SK-N-SH treated with all-trans-retinoic acid at 6 μM for 48 hours (cell line): Measurements from ENCODE around the gene ZC2HC1B.

Source experiments
- ATAC-seq: fragments of 200-7000 bp; cut with Tn5 transposase; 3 replicates; pipeline ENCODE4 v1.9.1; 2020; ENCODE audit warnings: mild to moderate bottlenecking, moderate library complexity
- ARNTL ChIP-seq: fragments of 450-650 bp; formaldehyde crosslinking; IDR thresholded peaks from 2 replicates; pipeline ENCODE4 v1.5.0; 2020; ENCODE audit warnings: low read depth, mild to moderate bottlenecking, moderate library complexity, borderline replicate concordance
- BACH2 ChIP-seq: fragments of 250-450 bp; sonication (Bioruptor Pico); IDR thresholded peaks from 2 replicates; pipeline ENCODE4 v1.9.0; 2021; ENCODE audit warnings: mild to moderate bottlenecking, borderline replicate concordance
- ESRRG ChIP-seq: fragments of 250-450 bp; sonication (Bioruptor Pico); IDR thresholded peaks from 2 replicates; pipeline ENCODE4 v1.6.1; 2021; ENCODE audit warnings: mild to moderate bottlenecking
- GLIS3 ChIP-seq: fragments of 250-450 bp; sonication (Bioruptor Pico); IDR thresholded peaks from 2 replicates; pipeline ENCODE4 v1.5.0; 2020; ENCODE audit warnings: mild to moderate bottlenecking, moderate library complexity
- ISL1 ChIP-seq: fragments of 250-450 bp; sonication (Bioruptor Pico); IDR thresholded peaks from 2 replicates; pipeline ENCODE4 v2.1.2; 2022; ENCODE audit warnings: mild to moderate bottlenecking, moderate library complexity
- OSR1 ChIP-seq: fragments of 250-450 bp; sonication (Bioruptor Pico); IDR thresholded peaks from 2 replicates; pipeline ENCODE4 v1.8.0; 2022; ENCODE audit warnings: moderate library complexity, mild to moderate bottlenecking, inconsistent platforms
- PATZ1 ChIP-seq: fragments of 250-450 bp; sonication (Bioruptor Pico); IDR thresholded peaks from 2 replicates; pipeline ENCODE4 v1.8.0; 2020; ENCODE audit warnings: mild to moderate bottlenecking, moderate library complexity, borderline replicate concordance
- PPARA ChIP-seq: fragments of 250-450 bp; sonication (Bioruptor Pico); IDR thresholded peaks from 2 replicates; pipeline ENCODE4 v1.5.0; 2020; ENCODE audit warnings: mild to moderate bottlenecking, borderline replicate concordance
- RARB ChIP-seq: fragments of 250-450 bp; sonication (Bioruptor Pico); IDR thresholded peaks from 2 replicates; pipeline ENCODE4 v1.8.0; 2021; ENCODE audit warnings: mild to moderate bottlenecking, moderate library complexity
- TOX ChIP-seq: fragments of 250-450 bp; sonication (Bioruptor Pico); IDR thresholded peaks from 2 replicates; pipeline ENCODE4 v1.8.0; 2021; ENCODE audit warnings: mild to moderate bottlenecking, moderate library complexity, borderline replicate concordance
- ZC3H10 ChIP-seq: fragments of 250-450 bp; sonication (Bioruptor Pico); IDR thresholded peaks from 2 replicates; pipeline ENCODE4 v1.5.1; 2021; ENCODE audit warnings: mild to moderate bottlenecking, moderate library complexity
- ZFP3 ChIP-seq: fragments of 250-450 bp; sonication (Bioruptor Pico); IDR thresholded peaks from 2 replicates; pipeline ENCODE4 v1.5.0; 2020; ENCODE audit warnings: mild to moderate bottlenecking, moderate library complexity
- ZFP30 ChIP-seq: fragments of 450-650 bp; formaldehyde crosslinking; IDR thresholded peaks from 2 replicates; pipeline ENCODE4 v1.5.0; 2022; ENCODE audit warnings: mild to moderate bottlenecking, moderate library complexity
- ZNF565 ChIP-seq: fragments of 450-650 bp; formaldehyde crosslinking; conservative IDR thresholded peaks from 2 replicates; pipeline ENCODE4 v1.5.0; 2020; ENCODE audit warnings: low read depth, mild to moderate bottlenecking, moderate library complexity
- ZNF70 ChIP-seq: fragments of 450-650 bp; formaldehyde crosslinking; IDR thresholded peaks from 2 replicates; pipeline ENCODE4 v1.5.0; 2020; ENCODE audit warnings: mild to moderate bottlenecking, moderate library complexity
- ZNF8 ChIP-seq: fragments of 450-650 bp; formaldehyde crosslinking; IDR thresholded peaks from 2 replicates; pipeline ENCODE4 v1.5.0; 2020; ENCODE audit warnings: mild to moderate bottlenecking, moderate library complexity
- TF ChIP-seq, protein P1 (sequence below): fragments of 250-450 bp; sonication (Bioruptor Pico); IDR thresholded peaks from 2 replicates; pipeline ENCODE4 v1.5.0; 2020; ENCODE audit warnings: mild to moderate bottlenecking, moderate library complexity
- TF ChIP-seq, protein P2 (sequence below): fragments of 250-450 bp; sonication (Bioruptor Pico); IDR thresholded peaks from 2 replicates; pipeline ENCODE4 v1.5.1; 2020; ENCODE audit warnings: low read depth, mild to moderate bottlenecking, moderate library complexity
- TF ChIP-seq, protein P3 (sequence below): fragments of 250-450 bp; sonication (Bioruptor Pico); IDR thresholded peaks from 2 replicates; pipeline ENCODE4 v1.8.0; 2021; ENCODE audit warnings: low read depth, mild to moderate bottlenecking, moderate library complexity, borderline replicate concordance

ZC2HC1B gene

GRCh38 chr6:143896126-143896860, 32.0 kb downstream of the ZC2HC1B start:
- TF ChIP-seq GLIS3 (CRISPR knock-in tag): no peak
- TF ChIP-seq ZNF565 (CRISPR knock-in tag): no peak
- TF ChIP-seq PATZ1: no peak
- no peak for TF ChIP-seq ESRRG (CRISPR knock-in tag)
- no peak for TF ChIP-seq ISL1
- no peak for TF ChIP-seq ZC3H10
- no peak for TF ChIP-seq ZNF8 (CRISPR knock-in tag)
- TF ChIP-seq, protein P1, sequence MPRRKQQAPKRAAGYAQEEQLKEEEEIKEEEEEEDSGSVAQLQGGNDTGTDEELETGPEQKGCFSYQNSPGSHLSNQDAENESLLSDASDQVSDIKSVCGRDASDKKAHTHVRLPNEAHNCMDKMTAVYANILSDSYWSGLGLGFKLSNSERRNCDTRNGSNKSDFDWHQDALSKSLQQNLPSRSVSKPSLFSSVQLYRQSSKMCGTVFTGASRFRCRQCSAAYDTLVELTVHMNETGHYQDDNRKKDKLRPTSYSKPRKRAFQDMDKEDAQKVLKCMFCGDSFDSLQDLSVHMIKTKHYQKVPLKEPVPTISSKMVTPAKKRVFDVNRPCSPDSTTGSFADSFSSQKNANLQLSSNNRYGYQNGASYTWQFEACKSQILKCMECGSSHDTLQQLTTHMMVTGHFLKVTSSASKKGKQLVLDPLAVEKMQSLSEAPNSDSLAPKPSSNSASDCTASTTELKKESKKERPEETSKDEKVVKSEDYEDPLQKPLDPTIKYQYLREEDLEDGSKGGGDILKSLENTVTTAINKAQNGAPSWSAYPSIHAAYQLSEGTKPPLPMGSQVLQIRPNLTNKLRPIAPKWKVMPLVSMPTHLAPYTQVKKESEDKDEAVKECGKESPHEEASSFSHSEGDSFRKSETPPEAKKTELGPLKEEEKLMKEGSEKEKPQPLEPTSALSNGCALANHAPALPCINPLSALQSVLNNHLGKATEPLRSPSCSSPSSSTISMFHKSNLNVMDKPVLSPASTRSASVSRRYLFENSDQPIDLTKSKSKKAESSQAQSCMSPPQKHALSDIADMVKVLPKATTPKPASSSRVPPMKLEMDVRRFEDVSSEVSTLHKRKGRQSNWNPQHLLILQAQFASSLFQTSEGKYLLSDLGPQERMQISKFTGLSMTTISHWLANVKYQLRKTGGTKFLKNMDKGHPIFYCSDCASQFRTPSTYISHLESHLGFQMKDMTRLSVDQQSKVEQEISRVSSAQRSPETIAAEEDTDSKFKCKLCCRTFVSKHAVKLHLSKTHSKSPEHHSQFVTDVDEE (CRISPR knock-in tag): no peak
- no peak for TF ChIP-seq ZFP30
- no peak for TF ChIP-seq TOX
- TF ChIP-seq, protein P2, sequence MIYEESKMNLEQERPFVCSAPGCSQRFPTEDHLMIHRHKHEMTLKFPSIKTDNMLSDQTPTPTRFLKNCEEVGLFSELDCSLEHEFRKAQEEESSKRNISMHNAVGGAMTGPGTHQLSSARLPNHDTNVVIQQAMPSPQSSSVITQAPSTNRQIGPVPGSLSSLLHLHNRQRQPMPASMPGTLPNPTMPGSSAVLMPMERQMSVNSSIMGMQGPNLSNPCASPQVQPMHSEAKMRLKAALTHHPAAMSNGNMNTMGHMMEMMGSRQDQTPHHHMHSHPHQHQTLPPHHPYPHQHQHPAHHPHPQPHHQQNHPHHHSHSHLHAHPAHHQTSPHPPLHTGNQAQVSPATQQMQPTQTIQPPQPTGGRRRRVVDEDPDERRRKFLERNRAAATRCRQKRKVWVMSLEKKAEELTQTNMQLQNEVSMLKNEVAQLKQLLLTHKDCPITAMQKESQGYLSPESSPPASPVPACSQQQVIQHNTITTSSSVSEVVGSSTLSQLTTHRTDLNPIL (CRISPR knock-in tag): no peak
- no peak for TF ChIP-seq ZFP3 (CRISPR knock-in tag)
- no peak for ATAC-seq

DNA sequence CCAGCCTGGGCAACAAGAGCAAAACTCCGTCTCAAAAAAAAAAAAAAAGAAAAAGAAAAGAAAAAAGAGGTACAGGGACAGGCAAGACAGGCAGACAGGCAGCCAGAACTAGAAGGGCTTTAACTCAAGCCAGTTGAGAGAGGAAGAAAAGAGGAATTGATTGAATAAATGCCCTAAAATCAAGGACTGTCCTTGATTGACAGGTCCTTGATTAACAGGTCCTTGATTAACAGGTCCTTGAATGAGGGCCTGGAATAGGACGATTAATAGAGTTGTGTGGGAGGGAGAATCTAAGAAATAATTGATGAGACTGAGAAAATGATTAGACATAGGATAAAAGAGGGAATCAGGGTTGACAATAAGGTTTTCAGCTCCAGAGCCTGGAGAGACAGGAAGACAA, 36.1 kb downstream of the ZC2HC1B start:
- TF ChIP-seq ESRRG (CRISPR knock-in tag) (no peak), ISL1 (no peak)
- no peak for ATAC-seq

DNA sequence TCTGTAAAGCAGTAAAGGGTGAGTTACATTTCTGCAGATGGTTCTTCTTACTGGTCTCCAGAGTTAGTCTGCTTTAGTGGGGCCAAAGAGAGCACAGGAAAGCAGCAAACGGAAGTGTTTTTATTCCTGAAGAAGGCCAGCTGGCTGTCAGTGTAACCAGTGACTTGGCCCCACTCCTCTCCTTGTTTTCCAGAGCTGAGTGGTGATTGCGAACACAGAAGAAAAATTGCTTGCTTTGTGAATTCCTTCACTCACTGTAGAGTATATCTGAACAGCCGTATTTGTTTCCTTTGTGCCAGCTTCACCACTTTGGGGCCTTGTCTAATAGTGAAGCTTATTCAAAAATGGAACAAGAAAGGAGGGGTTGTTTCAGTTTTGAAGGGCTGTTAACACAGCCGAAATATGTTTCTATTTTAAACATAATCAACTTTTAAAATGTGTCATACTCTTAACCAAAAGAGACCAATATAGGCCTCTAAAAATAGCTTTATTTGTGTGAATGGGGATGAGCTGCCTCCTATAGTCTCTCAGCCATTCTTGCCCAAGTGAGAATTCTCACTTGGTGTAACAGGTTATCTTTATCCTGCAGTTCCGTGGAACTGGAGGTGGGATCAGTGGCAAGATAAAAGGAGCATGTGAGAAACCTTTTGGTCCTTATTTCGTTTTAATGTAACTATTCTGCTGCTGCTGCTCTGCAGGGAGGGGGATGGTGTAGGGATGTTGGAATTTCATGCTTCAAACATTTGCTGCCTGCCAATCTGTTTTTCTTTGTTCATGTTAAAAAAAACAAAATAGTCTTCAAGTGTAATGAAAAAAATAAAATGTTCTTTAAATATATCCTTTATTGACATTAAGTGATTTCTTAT, 37.8 kb downstream of the ZC2HC1B start:
- TF ChIP-seq, protein P3, sequence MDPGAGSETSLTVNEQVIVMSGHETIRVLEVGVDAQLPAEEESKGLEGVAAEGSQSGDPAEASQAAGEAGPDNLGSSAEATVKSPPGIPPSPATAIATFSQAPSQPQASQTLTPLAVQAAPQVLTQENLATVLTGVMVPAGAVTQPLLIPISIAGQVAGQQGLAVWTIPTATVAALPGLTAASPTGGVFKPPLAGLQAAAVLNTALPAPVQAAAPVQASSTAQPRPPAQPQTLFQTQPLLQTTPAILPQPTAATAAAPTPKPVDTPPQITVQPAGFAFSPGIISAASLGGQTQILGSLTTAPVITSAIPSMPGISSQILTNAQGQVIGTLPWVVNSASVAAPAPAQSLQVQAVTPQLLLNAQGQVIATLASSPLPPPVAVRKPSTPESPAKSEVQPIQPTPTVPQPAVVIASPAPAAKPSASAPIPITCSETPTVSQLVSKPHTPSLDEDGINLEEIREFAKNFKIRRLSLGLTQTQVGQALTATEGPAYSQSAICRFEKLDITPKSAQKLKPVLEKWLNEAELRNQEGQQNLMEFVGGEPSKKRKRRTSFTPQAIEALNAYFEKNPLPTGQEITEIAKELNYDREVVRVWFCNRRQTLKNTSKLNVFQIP (CRISPR knock-in tag): no peak
- TF ChIP-seq PPARA (CRISPR knock-in tag): no peak
- no peak for TF ChIP-seq BACH2
- TF ChIP-seq RARB (CRISPR knock-in tag): no peak
- no peak for TF ChIP-seq ZNF70 (CRISPR knock-in tag)
- no peak for TF ChIP-seq OSR1 (CRISPR knock-in tag)
- TF ChIP-seq PATZ1: no peak
- TF ChIP-seq ZFP3 (CRISPR knock-in tag): no peak
- no peak for TF ChIP-seq ISL1
- no peak for TF ChIP-seq ARNTL (CRISPR knock-in tag)
- TF ChIP-seq ZNF8 (CRISPR knock-in tag): no peak
- no peak for TF ChIP-seq GLIS3 (CRISPR knock-in tag)
- no peak for TF ChIP-seq ZC3H10
- ATAC-seq: no peak
